NCI-H2227 (cell line): ENCODE measurements around the gene CCNI2.

Experiments used
- DNase-seq: peaks from one replicate; lab custom pipeline; 2025; ENCODE audit not compliant: unreplicated experiment; lab: John Stamatoyannopoulos, UW

The CCNI2 gene

GRCh38 chr5:132746954-132747615 lies at the start of gene CCNI2:
CCNI2 (plus strand) TSS chr5:132747426; CDS start chr5:132747496, 70 bp downstream.
- no peak for DNase-seq

DNA sequence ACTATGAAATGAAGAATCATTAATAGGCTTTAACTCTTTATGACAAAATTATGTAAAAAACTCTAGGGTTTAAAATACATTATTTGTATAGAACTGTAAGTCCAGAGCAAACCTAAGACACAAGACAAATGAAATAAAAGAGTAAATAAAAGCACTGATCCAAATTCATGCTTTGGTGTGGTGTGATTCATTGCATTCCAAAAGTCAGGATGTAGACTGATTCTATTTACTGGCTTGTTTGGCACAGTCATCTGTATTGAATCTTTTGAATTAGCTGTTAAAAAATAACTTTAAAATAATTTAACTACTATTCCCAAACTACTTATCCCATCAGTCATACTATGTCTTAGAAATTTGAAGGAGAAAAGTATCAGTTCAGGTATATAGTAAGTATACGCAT lies 42.4 kb upstream of the CCNI2 start:
- no peak for DNase-seq

GRCh38 chr5:132708645-132709044 lies 38.6 kb upstream of the CCNI2 start:
- DNase-seq = no peak

- DNase-seq = no peak
Observed at GRCh38 chr5:132714456-132715307, 32.5 kb upstream of the CCNI2 start.

- DNase-seq = no peak
Observed at GRCh38 chr5:132718544-132719312, 28.5 kb upstream of the CCNI2 start.

DNA sequence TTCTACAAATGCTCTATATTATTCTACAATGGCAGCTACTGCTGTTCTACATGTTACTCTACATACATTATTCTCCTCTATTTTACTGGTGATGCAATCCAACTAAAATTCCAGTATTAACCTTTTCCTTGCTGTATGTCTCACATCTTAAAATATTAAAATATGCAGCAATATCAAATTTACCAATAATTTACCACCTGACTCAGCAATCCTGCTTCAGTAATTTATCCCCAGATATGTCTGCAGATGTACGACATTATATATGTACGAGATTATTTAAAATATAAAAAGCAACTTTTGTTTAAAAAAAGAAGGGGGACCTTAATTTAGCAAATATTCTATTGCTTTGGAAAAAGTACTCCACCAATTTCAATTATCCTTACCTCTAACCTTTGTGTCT lies 21.5 kb upstream of the CCNI2 start:
- DNase-seq = no peak

DNA sequence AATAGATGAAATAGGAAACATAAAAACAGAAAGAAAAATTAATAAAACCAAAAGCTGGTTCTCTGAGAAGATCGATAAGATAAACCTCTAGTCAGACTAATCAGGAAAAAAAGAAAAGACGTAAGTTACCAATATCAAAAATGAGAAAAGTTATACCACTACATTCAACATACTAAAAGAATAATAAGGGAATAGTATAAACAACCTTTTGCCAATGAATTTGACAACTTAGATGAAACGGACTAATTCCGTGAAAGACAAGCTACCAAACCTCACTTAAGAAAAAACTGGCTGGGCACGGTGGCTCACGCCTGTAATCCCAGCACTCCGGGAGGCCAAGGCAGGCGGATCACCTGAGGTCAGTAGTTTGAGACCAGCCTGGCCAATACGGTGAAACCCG lies 17.3 kb upstream of the CCNI2 start:
- no peak for DNase-seq

DNA sequence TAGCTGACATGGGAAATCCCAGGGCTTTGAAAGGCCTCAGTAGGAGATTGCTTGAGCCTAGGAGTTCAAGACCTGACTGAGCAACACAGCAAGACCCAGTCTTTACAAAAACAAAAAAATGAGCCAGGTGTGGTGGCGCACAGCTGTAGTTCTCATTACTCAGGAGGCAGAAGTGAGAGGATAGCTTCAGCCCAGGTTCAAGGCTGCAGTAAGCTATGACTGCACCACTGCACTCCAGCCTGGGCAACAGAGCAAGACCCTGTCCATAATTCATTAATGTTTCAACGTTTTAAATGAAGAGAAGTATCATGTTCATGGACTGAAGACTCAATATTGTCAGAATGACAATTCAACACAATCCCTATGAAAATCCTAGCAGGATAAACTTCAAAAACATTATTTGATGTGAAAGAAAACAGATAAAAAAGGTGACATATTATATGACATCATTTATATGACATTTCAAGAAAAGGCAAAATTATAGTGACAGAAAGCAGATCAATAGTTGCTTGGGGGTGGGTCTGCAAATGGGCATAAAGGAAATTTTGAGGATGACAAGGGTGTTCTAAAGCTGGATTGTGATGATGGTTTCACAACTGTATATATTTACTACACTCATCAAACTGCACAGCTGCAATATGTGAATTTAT lies 13.6 kb upstream of the CCNI2 start:
- no peak for DNase-seq

GRCh38 chr5:132734687-132735086 lies 12.5 kb upstream of the CCNI2 start:
- DNase-seq = no peak

GRCh38 chr5:132736853-132737833 lies 10.1 kb upstream of the CCNI2 start, which contains the start of gene KIF3A:
KIF3A (minus strand) TSS chr5:132737546; CDS start chr5:132737419, 127 bp downstream.
- DNase-seq = peak; percentile 96

- DNase-seq = no peak
Observed at GRCh38 chr5:132737982-132738681, 9.1 kb upstream of the CCNI2 start.

DNA sequence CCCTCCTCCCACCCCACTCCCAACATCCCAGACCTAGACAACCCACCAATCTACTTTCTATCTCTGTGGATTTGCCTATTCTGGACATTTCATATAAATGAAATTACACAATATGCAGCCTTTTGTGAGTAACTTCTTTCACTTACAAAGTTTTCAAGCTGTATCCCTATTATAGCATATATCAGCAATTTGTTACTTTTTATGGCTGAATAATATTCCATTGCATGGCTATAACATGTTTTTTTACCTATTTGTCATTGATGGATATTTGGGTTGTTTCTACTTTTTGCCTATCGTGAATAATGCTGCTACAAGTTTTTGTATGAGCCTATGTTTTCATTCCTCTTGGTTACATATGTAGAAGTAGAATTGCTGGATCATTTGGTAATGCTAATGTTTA lies 8.0 kb upstream of the CCNI2 start:
- DNase-seq = no peak

DNA sequence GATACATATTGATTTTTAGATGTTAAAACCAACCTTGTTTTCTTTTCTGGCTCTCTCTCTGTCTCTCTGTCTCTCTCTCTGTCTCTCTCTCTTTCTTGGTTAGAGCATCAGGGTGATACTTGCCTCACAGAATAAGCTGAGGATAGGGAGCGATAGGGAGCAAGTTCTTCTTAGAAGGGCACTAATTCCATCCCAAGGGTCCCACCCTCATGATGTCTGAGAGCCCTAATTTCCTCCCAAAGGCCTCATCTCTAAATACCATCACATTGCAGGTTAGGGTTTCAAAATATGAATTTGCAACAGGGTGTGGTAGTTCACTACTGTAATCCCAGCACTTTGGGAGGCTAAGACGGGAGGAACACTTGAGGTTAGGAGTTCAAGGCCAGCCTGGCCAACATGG lies 5.1 kb upstream of the CCNI2 start:
- DNase-seq = no peak

DNA sequence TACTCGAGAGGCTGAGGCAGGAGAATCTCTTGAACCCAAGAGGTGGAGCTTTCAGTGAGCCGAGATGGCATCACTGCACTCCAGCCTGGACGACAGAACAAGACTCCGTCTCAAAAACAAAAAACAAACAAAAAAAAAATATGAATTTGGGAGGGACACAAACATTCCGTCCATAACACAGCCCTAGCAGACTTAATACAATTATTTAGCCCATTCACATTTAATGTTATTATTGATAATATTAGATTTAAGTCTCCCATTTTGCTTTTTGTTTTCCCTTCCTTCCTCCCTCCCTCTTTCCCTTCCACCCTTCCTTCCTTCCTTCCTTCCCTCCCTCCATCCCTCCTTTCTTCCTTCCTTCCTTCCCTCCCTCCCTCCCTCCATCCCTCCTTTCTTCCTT lies 4.6 kb upstream of the CCNI2 start:
- no peak for DNase-seq

- DNase-seq = no peak
Observed at GRCh38 chr5:132744659-132745058, 2.6 kb upstream of the CCNI2 start.

- no peak for DNase-seq
Observed at GRCh38 chr5:132746592-132746953, 653 bp upstream of the CCNI2 start.

DNA sequence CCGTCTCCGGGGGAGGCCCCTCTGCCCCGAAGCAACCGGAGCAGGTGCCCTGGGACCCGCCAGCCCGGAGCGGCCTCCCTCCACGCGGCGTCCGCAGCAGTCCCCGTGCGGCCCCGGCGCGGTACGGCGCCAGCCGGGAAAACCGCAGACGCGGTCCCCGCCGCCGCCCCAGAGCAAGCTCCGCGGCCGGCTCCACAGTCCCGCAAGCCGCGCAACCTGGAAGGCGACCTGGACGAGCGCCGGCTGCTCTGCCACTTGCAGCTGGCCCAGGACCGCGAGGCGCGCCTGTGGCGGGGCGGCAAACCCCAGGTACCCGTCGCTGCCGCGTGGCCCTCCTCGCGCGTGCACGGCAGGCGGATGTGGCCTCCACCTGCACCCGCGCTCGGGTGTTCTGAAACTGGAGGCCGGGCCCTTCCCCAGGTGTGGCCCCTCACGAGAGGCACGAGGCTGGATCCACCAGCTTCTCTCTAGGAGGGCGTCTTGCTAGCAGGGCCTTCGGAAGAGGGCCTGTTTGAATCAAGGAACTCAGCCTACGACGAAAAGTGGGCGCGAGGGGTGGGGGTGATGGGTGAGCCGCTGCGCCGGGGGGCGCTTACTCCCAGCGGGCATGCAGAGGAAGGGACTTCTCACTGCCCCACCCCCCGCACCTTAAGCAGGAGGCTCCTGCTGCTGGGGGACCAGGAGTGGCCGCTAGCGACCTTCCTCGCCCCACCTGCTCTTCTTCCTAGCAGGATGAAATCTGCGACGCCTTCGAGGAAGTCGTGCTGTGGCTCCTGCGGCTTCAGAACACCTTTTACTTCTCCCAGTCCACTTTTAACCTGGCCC lies 602 bp downstream of the CCNI2 start:
- DNase-seq = no peak

DNA sequence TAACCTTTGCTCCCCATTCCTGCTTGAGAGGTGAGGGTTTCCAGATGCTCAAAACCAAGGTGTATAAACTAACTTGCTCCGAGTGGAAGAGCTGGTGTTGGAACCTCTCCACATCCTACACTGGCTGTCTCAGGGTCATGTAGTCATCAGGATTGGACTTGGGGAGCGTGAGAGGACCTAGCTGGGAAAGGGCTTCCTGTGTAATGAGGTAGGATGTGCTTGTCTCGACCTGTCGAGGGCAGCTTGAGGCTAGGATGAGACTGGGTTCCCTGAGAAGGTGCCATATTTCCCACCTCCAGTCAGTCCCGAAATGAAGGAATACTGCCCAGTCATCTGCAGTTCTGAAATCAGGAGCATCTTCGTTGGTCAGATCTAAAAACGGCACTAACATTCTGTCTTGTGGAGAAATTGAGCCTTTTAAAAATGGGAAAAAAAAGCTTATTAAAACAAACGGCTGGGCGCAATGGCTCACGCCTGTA lies 1.3 kb downstream of the CCNI2 start:
- no peak for DNase-seq
